ENCODE results near the gene COX5B. TPM values are rescaled to one million over a fixed set of nuclear protein-coding genes. Genes with fewer than 3 reads are reported as not detected.

Gene COX5B
- total and polyA plus RNA-seq, 9 of the 15 experiments (the other 6 are each of a cell fraction or from before 2014, with no cell fraction given) = 154 to 1,424 (median 487) TPM

GRCh38 chr2:97662895-97663625 lies 17.2 kb downstream of the COX5B start (continued):
- TF ChIP-seq ZNF232 (CRISPR knock-in tag; IDR thresholded peaks at IDR 0.05) = no peak
- TF ChIP-seq MAFK (IDR thresholded peaks at IDR 0.05; ENCODE audit: low read length) = no peak
- TF ChIP-seq KDM1A (IDR thresholded peaks at IDR 0.05) = no peak
- no peak for TF ChIP-seq BRCA1 (IDR thresholded peaks at IDR 0.05)
- TF ChIP-seq BRCA1 (CRISPR knock-in tag; IDR thresholded peaks at IDR 0.05) = no peak
- TF ChIP-seq SAFB2 (IDR thresholded peaks at IDR 0.05; ENCODE audit: borderline replicate concordance, low read depth, low read length, severe bottlenecking) = no peak
- TF ChIP-seq FOXP4 (CRISPR knock-in tag; IDR thresholded peaks at IDR 0.05; ENCODE audit: borderline replicate concordance) = no peak
- TF ChIP-seq MLX (CRISPR knock-in tag; conservative IDR thresholded peaks at IDR 0.05) = no peak
- TF ChIP-seq PTTG1 (tag; IDR thresholded peaks at IDR 0.05; ENCODE audit: low read depth) = no peak
- 0 out of 2 replicates have a peak, but pooled peaks have one; percentile 26 for TF ChIP-seq ZBTB9 (CRISPR knock-in tag; IDR thresholded peaks at IDR 0.05)
- peak; percentile 4 for TF ChIP-seq PCBP1 (IDR thresholded peaks at IDR 0.05; ENCODE audit: low read depth, low read length, poor library complexity, severe bottlenecking)
- no peak for TF ChIP-seq CCNT2 (IDR thresholded peaks at IDR 0.05; ENCODE audit: borderline replicate concordance, extremely low read depth, insufficient read length, low read depth, low read length)
- TF ChIP-seq MEIS2 (IDR thresholded peaks at IDR 0.05; ENCODE audit: partially characterized antibody) = peak; percentile 41
- TF ChIP-seq SRF (CRISPR knock-in tag; IDR thresholded peaks at IDR 0.05) = no peak
- TF ChIP-seq ETV5 (CRISPR knock-in tag; IDR thresholded peaks at IDR 0.05; ENCODE audit: low read depth) = 0 out of 2 replicates have a peak, but pooled peaks have one; percentile 38
- no peak for TF ChIP-seq ZHX1 (conservative IDR thresholded peaks at IDR 0.05; ENCODE audit: low read length)
- peak; percentile 75 for TF ChIP-seq ATF3 (IDR thresholded peaks at IDR 0.05)
- TF ChIP-seq ATF3 (CRISPR knock-in tag; conservative IDR thresholded peaks at IDR 0.05) = peak; percentile 68; the same call in 1 of the 2 replicates
- TF ChIP-seq XRCC5 (IDR thresholded peaks at IDR 0.05; ENCODE audit: low read depth, low read length) = no peak
- TF ChIP-seq HNRNPUL1 (IDR thresholded peaks at IDR 0.05; ENCODE audit: low read length) = no peak

Data from K562 (cell line).